Stimulated activated CD8-positive, alpha-beta memory T cell treated with anti-CD3 and anti-CD28 coated beads, Interleukin-15, amount 100 ng/mL, for 48 hours (primary cell): Measurements from ENCODE around the gene NCKIPSD.
"Not testable (repeated sequence)": the region's sequence is repeated elsewhere in the genome, so short reads cannot be mapped to it uniquely, and the experiment has no call there.

ENCODE experiments used
- DNase-seq, 2 donors: peaks; one replicate each; pipeline ENCODE4 v3.0.0-alpha.2; 2020; ENCODE audit warnings: low read depth in 2 of 2

Gene NCKIPSD

GRCh38 chr3:48685603-48686511, at the start of gene NCKIPSD:
TSS of gene NCKIPSD (minus strand) at chr3:48685915. CDS start at chr3:48685807, 108 bp downstream.
- DNase-seq, result peak; percentile 83 to 84

- not testable (repeated sequence) for DNase-seq
These were observed 49.5 kb upstream of the NCKIPSD start for GRCh38 chr3:48735075-48735767.

GRCh38 chr3:48734541-48734940, 48.8 kb upstream of the NCKIPSD start:
- DNase-seq, result not testable (repeated sequence)

GRCh38 chr3:48733752-48734518, 48.2 kb upstream of the NCKIPSD start:
- DNase-seq, result not testable (repeated sequence)

GRCh38 chr3:48727511-48727910, 41.8 kb upstream of the NCKIPSD start:
- DNase-seq, result no peak

- not testable (repeated sequence) for DNase-seq
These were observed 39.6 kb upstream of the NCKIPSD start for GRCh38 chr3:48725185-48725855.

GRCh38 chr3:48723725-48724124, 38.0 kb upstream of the NCKIPSD start:
- DNase-seq, result no peak

- not testable (repeated sequence) for DNase-seq
These were observed 37.6 kb upstream of the NCKIPSD start for GRCh38 chr3:48723293-48723692.

- DNase-seq, result peak; percentile 98
These were observed 31.4 kb upstream of the NCKIPSD start, which contains the start of gene IP6K2 for GRCh38 chr3:48716982-48717746. TSS of gene IP6K2 (minus strand) at chr3:48717221. CDS start at chr3:48695291, 21,930 bp downstream.

- no peak for DNase-seq
These were observed 30.8 kb upstream of the NCKIPSD start for GRCh38 chr3:48716508-48716981.

GRCh38 chr3:48715174-48715800, 29.6 kb upstream of the NCKIPSD start:
- DNase-seq, result no peak

- no peak for DNase-seq
These were observed 26.0 kb upstream of the NCKIPSD start for GRCh38 chr3:48711727-48712126.

GRCh38 chr3:48709051-48709461, 23.3 kb upstream of the NCKIPSD start:
- no peak for DNase-seq

GRCh38 chr3:48708481-48708889, 22.8 kb upstream of the NCKIPSD start:
- no peak for DNase-seq

- DNase-seq, result no peak
These were observed 21.4 kb upstream of the NCKIPSD start for GRCh38 chr3:48707157-48707556.

GRCh38 chr3:48702320-48702920, 16.7 kb upstream of the NCKIPSD start:
- no peak for DNase-seq

- DNase-seq, result no peak
These were observed 15.2 kb upstream of the NCKIPSD start for GRCh38 chr3:48700731-48701405.

GRCh38 chr3:48698891-48699290, 13.2 kb upstream of the NCKIPSD start:
- no peak for DNase-seq

- no peak for DNase-seq
These were observed 12.2 kb upstream of the NCKIPSD start for GRCh38 chr3:48697952-48698351.
